HG03457 (cell line): Measurements from ENCODE around the gene ATP6V1G1.

Experiments used
- ATAC-seq: cut with Tn5 transposase; IDR thresholded peaks from one replicate; pipeline ENCODE4 v1.9.1; 2021; ENCODE audit warnings: moderate number of reproducible peaks; ENCODE audit not compliant: unreplicated experiment

ATP6V1G1 gene

GRCh38 chr9:114611516-114612271, 24.1 kb downstream of the ATP6V1G1 start:
- ATAC-seq, result peak; percentile 33

- no peak for ATAC-seq
Observed at GRCh38 chr9:114612272-114612923, 24.8 kb downstream of the ATP6V1G1 start.

- ATAC-seq, result no peak
Observed at GRCh38 chr9:114613087-114613486, 25.5 kb downstream of the ATP6V1G1 start.

GRCh38 chr9:114613919-114614318, 26.4 kb downstream of the ATP6V1G1 start:
- ATAC-seq, result no peak

- ATAC-seq, result no peak
Observed at GRCh38 chr9:114614373-114614772, 26.8 kb downstream of the ATP6V1G1 start.

- peak; percentile 63 for ATAC-seq
Observed at GRCh38 chr9:114616684-114617520, 29.3 kb downstream of the ATP6V1G1 start.

- no peak for ATAC-seq
Observed at GRCh38 chr9:114619191-114619761, 31.7 kb downstream of the ATP6V1G1 start.

GRCh38 chr9:114621561-114621960, 34.0 kb downstream of the ATP6V1G1 start:
- ATAC-seq, result no peak

- no peak for ATAC-seq
Observed at GRCh38 chr9:114621975-114622609, 34.5 kb downstream of the ATP6V1G1 start.

GRCh38 chr9:114624677-114625076, 37.1 kb downstream of the ATP6V1G1 start:
- ATAC-seq, result no peak

GRCh38 chr9:114626415-114627020, 38.9 kb downstream of the ATP6V1G1 start:
- ATAC-seq, result no peak

GRCh38 chr9:114627553-114627952, 40.0 kb downstream of the ATP6V1G1 start:
- ATAC-seq, result no peak

- no peak for ATAC-seq
Observed at GRCh38 chr9:114629563-114630090, 42.1 kb downstream of the ATP6V1G1 start.

GRCh38 chr9:114631166-114631565, 43.6 kb downstream of the ATP6V1G1 start:
- no peak for ATAC-seq

GRCh38 chr9:114633438-114634089, 46.0 kb downstream of the ATP6V1G1 start:
- no peak for ATAC-seq

GRCh38 chr9:114634387-114634786, 46.8 kb downstream of the ATP6V1G1 start:
- no peak for ATAC-seq

GRCh38 chr9:114638404-114638803, 50.8 kb downstream of the ATP6V1G1 start:
- no peak for ATAC-seq

- no peak for ATAC-seq
Observed at GRCh38 chr9:114641967-114642366, 54.4 kb downstream of the ATP6V1G1 start.

- no peak for ATAC-seq
Observed at GRCh38 chr9:114643001-114643400, 55.4 kb downstream of the ATP6V1G1 start.

- no peak for ATAC-seq
Observed at GRCh38 chr9:114643896-114644295, 56.3 kb downstream of the ATP6V1G1 start.
